HepG2 (cell line): ENCODE measurements around the gene HBA1. TPM values are rescaled to one million over a fixed set of nuclear protein-coding genes. Genes with fewer than 3 reads are reported as not detected.

ENCODE experiments used
- ARID4A ChIP-seq: sonication (generic); formaldehyde crosslinking; IDR thresholded peaks from 2 replicates; pipeline ENCODE4 v1.5.0; 2020; ENCODE audit warnings: mild to moderate bottlenecking, missing genetic modification reagents, borderline replicate concordance
- CREM ChIP-seq, 2 experiments: sonication (generic) in 1 of 2; formaldehyde crosslinking in 1 of 2; IDR thresholded peaks; 2 replicates each; pipeline versions ENCODE4 v1.4.0 to v1.6.1; 2016 to 2020; ENCODE audit warnings: antibody characterized with exemption in 1 of 2, mild to moderate bottlenecking in 1 of 2, missing genetic modification reagents in 1 of 2
- E2F1 ChIP-seq: sonication (generic); formaldehyde crosslinking; IDR thresholded peaks from 2 replicates; pipeline ENCODE4 v1.5.0; 2020; ENCODE audit warnings: missing genetic modification reagents
- GTF3A ChIP-seq: sonication (generic); formaldehyde crosslinking; conservative IDR thresholded peaks from 2 replicates; pipeline ENCODE4 v1.4.0; 2020; ENCODE audit warnings: mild to moderate bottlenecking, missing genetic modification reagents
- HNRNPLL ChIP-seq: fragments of 200-400 bp; formaldehyde crosslinking; IDR thresholded peaks from 2 replicates; pipeline ENCODE4 v1.6.1; 2017; ENCODE audit warnings: mild to moderate bottlenecking, low read depth, low read length; ENCODE audit not compliant: poor library complexity, severe bottlenecking
- KLF16 ChIP-seq, 2 experiments: sonication (generic) in 1 of 2; formaldehyde crosslinking in 1 of 2; IDR thresholded peaks; 2 replicates each; pipeline versions ENCODE4 v1.6.1 to v1.8.0; 2016 to 2023; ENCODE audit warnings: missing genetic modification reagents in 2 of 2, missing compliant biosample characterization in 1 of 2
- PHB2 ChIP-seq: fragments of 450-650 bp; IDR thresholded peaks from 2 replicates; pipeline ENCODE4 v1.6.1; 2018; ENCODE audit not compliant: partially characterized antibody
- RELA ChIP-seq: sonication (generic); formaldehyde crosslinking; IDR thresholded peaks from 2 replicates; pipeline ENCODE4 v1.4.0; 2020; ENCODE audit warnings: missing genetic modification reagents
- RFX1 ChIP-seq: fragments of 450-650 bp; IDR thresholded peaks from 2 replicates; pipeline ENCODE4 v1.6.1; 2017
- SCMH1 ChIP-seq: sonication (generic); formaldehyde crosslinking; IDR thresholded peaks from 2 replicates; pipeline ENCODE4 v1.9.0; 2021; ENCODE audit warnings: missing genetic modification reagents, mild to moderate bottlenecking, borderline replicate concordance
- ZNF234 ChIP-seq: sonication (generic); formaldehyde crosslinking; conservative IDR thresholded peaks from 2 replicates; pipeline ENCODE4 v1.5.1; 2020; ENCODE audit warnings: mild to moderate bottlenecking, missing genetic modification reagents
- ZNF510 ChIP-seq: sonication (generic); formaldehyde crosslinking; IDR thresholded peaks from 2 replicates; pipeline ENCODE4 v1.4.0; 2020; ENCODE audit warnings: low read depth, mild to moderate bottlenecking, missing genetic modification reagents
- polyA plus RNA-seq, 8 experiments: library from polyadenylated mRNA; depleted of rRNA in 3 of 8; stranded (reverse) in 7 of 8; unstranded in 1 of 8; fragments of >200 nt; fragmentation: Illumina TruSeq in 4 of 8; extraction: Trizol in 4 of 8; gene quantifications; 2 replicates each; pipeline versions ENCODE4 v1.2.1 to v1.2.3, GENCODE V29; 2011 to 2016; ENCODE audit warnings: low read depth in 4 of 8, missing spikeins in 1 of 8, mixed read lengths in 1 of 8; ENCODE audit not compliant: insufficient read depth in 1 of 8
- total RNA-seq, 5 experiments: library from RNA; depleted of rRNA; stranded (reverse); fragments of >200 nt; fragmentation: Illumina TruSeq; extraction: Trizol; gene quantifications; 2 replicates each; pipeline ENCODE4 v1.2.3, GENCODE V29; 2016; ENCODE audit warnings: low read depth in 1 of 5
- TF ChIP-seq, protein P1 (sequence below): sonication (generic); formaldehyde crosslinking; IDR thresholded peaks from 2 replicates; pipeline ENCODE4 v1.8.0; 2022; ENCODE audit warnings: missing genetic modification reagents, mild to moderate bottlenecking, inconsistent platforms, borderline replicate concordance
- TF ChIP-seq, protein P2 (sequence below), 2 experiments: sonication (generic) in 1 of 2; formaldehyde crosslinking in 1 of 2; IDR thresholded peaks; 2 replicates each; pipeline versions ENCODE4 v1.6.1 to v1.9.0; 2014 to 2022; ENCODE audit warnings: antibody characterized with exemption in 1 of 2, borderline replicate concordance in 1 of 2, inconsistent platforms in 1 of 2, low read depth in 1 of 2, missing genetic modification reagents in 1 of 2

The HBA1 gene
- total and polyA plus RNA-seq, 2 of the 13 experiments (the other 11 are each of a cell fraction or from before 2014, with no cell fraction given) = 0.59 TPM; not detected in 1

- TF ChIP-seq ZNF510 (CRISPR knock-in tag) = peak; percentile 99
- TF ChIP-seq, protein P1, sequence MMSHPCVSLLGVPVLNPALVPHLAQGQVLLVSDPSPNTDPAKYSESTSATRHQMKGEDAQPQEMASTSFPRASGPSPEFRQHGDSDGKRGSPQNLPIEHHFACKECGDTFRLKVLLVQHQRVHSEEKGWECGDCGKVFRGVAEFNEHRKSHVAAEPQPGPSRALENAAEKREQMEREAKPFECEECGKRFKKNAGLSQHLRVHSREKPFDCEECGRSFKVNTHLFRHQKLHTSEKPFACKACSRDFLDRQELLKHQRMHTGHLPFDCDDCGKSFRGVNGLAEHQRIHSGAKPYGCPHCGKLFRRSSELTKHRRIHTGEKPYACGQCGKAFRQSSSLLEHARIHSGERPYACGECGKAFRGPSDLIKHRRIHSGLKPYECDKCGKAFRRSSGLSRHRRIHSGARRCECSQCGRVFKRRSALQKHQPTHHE = peak; percentile 92; the same call in 1 of the 2 replicates
- TF ChIP-seq SCMH1 (CRISPR knock-in tag) = no peak
- TF ChIP-seq, protein P2, sequence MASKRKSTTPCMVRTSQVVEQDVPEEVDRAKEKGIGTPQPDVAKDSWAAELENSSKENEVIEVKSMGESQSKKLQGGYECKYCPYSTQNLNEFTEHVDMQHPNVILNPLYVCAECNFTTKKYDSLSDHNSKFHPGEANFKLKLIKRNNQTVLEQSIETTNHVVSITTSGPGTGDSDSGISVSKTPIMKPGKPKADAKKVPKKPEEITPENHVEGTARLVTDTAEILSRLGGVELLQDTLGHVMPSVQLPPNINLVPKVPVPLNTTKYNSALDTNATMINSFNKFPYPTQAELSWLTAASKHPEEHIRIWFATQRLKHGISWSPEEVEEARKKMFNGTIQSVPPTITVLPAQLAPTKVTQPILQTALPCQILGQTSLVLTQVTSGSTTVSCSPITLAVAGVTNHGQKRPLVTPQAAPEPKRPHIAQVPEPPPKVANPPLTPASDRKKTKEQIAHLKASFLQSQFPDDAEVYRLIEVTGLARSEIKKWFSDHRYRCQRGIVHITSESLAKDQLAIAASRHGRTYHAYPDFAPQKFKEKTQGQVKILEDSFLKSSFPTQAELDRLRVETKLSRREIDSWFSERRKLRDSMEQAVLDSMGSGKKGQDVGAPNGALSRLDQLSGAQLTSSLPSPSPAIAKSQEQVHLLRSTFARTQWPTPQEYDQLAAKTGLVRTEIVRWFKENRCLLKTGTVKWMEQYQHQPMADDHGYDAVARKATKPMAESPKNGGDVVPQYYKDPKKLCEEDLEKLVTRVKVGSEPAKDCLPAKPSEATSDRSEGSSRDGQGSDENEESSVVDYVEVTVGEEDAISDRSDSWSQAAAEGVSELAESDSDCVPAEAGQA (IDR thresholded peaks at IDR 0.05; ENCODE audit: low read depth) = 0 out of 2 replicates have a peak, but pooled peaks have one; percentile 47
- TF ChIP-seq, protein P2 (CRISPR knock-in tag; IDR thresholded peaks at IDR 0.05; ENCODE audit: borderline replicate concordance) = no peak; the same call in 1 of the 2 replicates
- no peak for TF ChIP-seq CREM (IDR thresholded peaks at IDR 0.05)
- no peak for TF ChIP-seq CREM (CRISPR knock-in tag; IDR thresholded peaks at IDR 0.05)
- 0 out of 2 replicates have a peak, but pooled peaks have one; percentile 48 for TF ChIP-seq GTF3A (CRISPR knock-in tag)
- peak; percentile 98 for TF ChIP-seq ZNF234
- peak; percentile 93 to 96 for TF ChIP-seq KLF16 (CRISPR knock-in tag; IDR thresholded peaks at IDR 0.05)
- peak; percentile 86 for TF ChIP-seq E2F1 (CRISPR knock-in tag)
- TF ChIP-seq RELA (CRISPR knock-in tag) = 0 out of 2 replicates have a peak, but pooled peaks have one; percentile 55
- TF ChIP-seq ARID4A (CRISPR knock-in tag) = peak; percentile 85
- TF ChIP-seq PHB2 = no peak
- peak; percentile 97 for TF ChIP-seq HNRNPLL
- no peak for TF ChIP-seq RFX1
These were observed 4.4 kb downstream of the HBA1 start (continued) for GRCh38 chr16:180681-181564.
